LoVo (cell line): ENCODE data around the gene LYRM4.

Experiments used
- DNase-seq: peaks from one replicate; pipeline ENCODE4 v3.0.0-alpha.2; 2016; ENCODE audit warnings: low spot score

Gene LYRM4

DNA sequence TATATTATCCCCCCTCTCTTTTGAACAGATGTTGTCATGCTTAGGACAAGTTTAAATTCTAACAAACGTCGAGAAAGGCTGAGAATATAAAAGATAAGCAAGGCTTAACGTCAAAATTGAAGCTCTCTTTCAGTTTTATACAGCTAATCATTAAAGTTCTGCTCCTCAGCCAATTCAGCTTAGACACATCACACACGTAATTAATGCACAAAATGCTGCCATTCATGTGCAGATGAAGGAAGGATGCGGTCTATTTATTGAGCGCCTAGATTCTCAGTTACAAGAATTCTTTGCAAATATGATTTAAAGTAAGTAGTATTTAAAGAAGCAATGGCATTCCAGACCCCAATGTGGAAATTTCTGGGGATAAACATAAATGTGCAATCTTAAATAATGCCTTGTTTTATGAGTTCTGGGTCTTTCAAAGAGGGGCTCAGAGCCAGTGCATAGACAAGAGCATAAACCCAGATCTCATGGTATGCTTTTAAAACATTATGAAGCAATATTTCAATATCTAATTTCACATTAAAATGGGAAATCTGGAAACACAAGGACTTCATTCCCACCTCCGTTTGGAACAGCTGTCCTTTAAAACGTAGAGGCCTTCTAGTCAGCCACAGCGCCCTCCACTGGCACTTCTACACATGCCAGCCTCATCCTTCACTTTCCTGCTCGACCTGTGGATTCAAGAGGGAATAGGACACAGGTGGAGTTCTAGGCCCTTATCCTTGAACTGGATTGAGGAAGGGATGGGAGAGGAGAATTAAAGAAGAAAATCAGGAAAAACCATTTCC lies 85.8 kb downstream of the LYRM4 start:
- DNase-seq = no peak

DNA sequence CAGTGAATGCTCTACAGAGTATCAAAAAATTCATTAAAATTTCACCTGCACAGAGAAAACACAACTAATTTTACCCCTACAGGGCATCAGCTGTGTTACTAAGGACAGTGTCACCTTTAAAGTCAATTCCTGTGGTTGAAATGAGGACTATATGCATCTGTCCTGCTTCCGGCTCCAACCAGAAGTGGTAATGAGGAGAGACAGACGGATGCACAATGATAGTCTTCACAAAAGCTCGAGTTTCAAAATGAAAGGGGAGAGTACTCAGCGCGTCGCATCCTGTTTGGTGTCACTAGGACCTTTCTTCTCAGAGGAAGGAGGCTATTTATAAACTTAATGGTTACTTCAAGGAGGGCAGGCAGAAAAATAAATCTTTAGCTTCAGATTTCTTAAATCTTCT lies 86.5 kb downstream of the LYRM4 start:
- DNase-seq = no peak

DNA sequence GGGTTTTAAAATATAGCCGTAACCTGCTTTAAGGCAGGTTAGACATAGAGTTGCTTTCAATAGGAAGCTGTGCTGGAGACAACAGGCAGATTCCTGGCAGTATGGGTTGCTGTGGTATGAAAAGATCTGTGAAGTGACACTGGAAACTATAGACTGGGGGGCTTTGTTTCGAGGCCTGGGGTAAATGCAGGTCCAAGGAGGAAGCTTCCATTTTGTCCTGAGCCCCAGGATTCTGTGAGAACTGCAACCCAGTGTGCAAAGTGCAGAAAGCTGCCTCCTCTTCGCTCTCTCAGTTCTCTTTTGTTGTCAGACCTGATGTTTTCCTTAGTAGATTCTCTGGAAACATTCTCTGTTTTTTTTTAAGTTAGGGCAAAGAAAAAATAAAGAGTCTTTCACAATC lies 86.9 kb downstream of the LYRM4 start:
- DNase-seq = no peak

DNA sequence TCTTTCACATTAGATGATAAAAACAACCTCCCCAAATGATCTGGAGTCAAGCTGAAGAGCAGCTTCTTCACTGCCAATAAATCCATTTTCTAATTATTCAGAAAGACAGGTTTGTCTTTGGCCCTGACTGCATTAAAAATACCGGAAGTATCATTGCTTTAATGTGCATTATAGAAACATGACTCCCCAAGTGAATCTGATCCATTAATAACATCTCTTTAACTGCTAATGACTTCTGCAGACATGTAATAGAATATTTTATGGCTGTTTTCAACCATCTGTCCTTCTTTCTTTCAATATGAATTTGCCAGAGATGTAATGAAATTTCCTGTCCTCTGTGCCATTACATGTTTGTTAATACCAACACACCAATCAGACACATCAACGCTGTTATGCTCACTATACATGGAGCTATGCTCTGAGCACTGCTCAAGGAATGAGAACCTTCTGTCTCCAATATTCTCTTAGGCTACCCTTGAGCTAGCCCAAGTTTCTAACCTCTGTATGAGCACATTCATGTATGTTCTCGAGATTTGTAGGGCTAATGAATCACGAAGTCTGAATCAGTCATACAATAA lies 87.8 kb downstream of the LYRM4 start:
- DNase-seq = no peak

DNA sequence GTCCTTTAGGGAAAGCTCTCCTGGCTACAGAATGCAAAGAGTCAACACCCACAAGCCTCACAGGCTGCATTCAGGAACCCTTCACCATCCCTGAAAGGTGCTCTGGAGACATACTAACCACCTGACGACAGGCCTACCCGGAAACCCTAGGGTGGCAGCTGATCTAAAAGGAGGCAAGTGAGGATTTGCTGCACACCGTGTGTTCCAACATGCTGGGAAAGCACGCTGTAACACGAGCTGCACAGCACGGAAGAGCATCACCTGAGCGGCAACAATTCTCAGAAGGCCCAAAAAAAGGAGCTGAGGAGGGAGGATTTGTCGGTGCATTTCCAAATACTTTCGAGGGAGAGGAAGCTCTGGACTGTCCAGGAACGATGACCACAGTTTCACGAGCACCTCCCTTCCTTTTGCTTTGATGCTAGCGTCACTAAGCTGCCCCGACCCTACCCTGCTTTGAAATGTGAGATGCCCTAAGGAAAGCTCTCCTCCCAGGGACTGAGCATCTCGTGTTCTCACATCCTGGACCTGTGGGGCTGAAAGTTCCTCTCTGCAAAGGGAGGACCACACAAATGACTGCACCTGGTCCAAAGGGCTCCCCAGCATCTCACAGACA lies 88.6 kb downstream of the LYRM4 start:
- DNase-seq = no peak

DNA sequence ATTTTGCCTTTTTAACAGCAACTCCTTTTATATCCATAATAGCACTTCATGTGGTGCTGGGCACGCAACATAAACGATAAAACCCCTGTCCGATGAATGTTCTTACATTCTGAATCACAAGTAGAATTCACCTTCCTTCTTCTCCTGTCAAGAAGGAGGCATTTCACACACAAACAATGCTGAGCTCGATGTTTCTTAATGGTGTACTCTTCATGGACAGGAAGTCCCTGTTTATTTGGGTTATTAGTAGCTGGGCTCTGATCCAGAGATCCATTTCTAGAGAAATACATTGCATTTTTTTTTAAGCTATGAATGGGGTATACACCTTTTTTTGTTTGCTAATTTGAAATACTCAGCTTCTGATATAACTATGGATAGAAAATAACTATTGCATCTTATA lies 93.2 kb downstream of the LYRM4 start:
- DNase-seq = no peak

DNA sequence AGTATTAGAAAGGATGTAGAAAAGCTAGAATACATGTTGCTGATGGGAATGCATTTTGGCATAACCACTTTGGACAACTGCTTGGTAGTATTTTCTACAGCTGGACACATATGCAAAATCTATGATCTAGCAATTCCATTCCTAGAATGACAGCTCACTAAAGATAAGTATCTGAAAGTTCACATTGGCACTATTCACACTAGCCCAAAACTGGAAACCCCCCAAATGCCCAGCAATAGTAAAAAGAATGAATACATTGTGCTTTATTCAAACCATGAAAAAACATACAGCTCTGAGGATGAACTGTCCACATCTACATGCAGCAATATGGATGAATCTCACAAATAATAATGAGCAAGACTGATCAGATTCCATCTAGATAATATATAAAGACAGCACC lies 96.7 kb downstream of the LYRM4 start:
- no peak for DNase-seq

DNA sequence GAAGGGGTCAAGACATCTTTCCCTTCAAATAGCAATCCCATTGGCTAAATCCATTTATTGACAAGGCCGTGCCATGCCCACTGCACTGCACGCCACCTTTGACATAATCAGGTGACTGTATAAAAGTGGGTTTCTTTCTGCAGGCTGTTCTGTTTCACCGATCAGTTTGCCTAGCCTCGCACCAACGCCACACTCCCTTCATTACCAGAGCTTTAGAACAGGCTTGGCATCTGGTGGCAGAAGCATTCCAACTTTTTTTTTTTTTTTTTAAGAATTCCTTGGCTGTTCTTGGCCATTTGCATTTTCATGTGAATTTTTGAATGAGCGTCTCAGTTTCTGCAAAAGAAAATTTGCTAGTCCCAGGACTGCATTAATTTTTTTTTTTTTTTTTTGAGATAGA lies 97.5 kb downstream of the LYRM4 start:
- DNase-seq = no peak

DNA sequence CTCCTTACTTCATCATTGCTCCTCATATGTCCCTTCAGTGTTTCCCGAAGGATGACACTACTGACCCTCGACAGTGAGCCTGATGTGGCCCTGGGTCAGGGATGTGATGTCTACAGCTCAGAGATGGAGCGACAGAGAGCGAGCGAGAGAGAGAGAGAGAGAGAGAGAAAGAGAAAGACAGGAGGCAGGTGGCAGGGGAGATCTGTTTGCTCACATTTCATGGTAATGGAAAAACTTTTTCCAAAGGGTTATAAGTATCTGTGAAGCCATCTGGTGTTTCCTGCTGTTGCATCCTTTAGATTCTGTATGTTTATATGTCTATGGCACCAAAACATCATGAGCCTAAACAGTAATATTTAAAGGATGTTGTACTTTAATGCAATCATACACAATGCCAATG lies 98.4 kb downstream of the LYRM4 start:
- no peak for DNase-seq

DNA sequence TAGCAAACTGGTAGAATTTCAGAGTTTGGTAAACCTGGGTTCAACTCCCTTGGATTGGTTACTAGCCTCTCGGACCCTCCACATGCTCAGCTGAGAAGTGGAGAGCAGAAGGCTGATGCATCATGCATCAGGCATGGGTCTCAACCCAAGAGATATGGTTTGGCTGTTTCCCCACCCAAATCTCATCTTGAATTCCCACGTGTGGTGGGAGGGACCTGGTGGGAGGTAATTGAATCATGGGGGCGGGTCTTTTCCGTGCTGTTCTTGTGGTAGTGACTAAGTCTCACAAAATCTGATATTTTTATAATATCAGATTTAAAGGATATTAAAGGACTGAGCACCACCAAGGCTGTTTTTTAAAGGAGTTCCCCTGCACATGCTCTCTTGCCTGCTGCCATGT lies 100.5 kb downstream of the LYRM4 start:
- no peak for DNase-seq

DNA sequence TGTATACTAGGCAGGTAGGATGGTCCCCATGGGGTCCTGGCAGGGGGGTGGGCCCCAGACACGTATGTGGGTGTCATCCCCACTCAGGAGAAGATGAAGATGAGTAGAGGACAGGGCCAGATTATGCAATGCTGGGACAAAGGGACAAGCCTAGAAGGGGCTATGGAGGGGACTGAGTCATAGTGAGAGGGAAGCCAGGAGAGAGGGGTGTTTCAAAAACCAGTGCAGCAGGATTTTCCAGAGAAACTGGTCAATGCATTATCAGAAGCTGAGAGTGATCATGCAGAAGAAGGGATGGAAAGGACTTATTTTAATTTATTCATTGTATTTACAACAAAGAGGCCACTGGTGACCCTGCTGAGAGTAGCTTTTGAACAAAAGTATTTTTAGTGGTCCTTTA lies 101.6 kb downstream of the LYRM4 start:
- DNase-seq = no peak

DNA sequence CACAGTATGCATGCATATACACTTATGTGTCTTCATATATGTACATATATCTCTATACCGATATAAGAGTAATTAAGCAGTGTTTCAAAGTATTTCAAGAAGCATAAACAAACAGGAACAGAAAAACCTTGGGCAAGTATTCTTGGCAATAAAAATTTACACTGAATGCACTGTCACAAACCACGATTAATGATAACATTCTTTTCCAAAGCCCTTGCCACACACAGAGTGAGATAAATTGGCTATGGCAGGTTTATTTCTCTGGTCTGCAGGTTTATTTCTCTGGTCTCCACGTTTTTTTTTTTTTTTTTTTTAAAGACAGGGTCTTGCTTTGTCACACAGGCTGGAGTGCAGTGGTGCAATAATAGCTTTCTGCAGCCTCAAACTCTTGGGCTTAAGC lies 102.6 kb downstream of the LYRM4 start:
- DNase-seq = no peak

DNA sequence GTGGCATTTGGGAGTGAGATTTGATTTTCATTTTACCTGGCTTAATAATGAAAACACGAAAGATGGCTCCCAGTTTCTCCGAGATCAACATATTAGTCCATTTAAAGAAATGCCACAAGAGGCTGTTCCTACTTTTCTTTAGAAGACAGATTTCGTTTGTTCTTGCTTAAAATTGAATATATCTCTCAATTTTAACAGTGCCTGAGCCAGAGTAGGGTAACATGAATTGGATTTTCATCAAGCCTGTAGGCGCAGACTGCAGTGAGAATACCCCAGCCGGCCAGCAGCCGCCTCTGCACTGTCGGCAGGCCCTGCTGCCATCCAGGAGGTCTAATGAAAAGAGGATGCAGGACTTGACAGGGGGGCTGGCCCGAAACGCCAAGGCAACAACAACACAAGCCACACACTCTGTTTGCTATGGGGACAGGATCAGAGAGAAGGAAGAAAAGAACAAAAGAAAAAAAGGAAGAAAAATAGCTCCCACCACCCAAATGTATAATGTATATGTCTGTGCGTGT lies 103.1 kb downstream of the LYRM4 start:
- DNase-seq = no peak

DNA sequence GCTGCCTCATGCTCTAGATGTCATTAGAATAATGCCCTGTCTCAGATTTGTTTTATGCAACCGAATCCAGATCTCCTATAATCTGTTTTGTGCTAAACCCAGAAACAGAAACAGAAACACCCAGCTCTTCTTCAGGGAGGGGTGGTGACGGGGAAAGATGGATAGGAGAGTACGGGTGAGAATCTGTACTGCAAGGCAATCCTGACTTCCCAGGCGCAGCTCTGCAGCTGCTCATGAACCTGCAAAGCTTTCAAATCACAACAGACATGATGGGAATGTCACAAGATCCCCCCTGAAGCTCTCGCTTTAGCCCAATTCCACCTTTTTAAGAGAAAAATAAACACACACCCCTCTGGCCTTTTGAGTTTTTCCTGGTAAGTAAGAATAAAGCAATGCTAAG lies 104.1 kb downstream of the LYRM4 start:
- DNase-seq = no peak

DNA sequence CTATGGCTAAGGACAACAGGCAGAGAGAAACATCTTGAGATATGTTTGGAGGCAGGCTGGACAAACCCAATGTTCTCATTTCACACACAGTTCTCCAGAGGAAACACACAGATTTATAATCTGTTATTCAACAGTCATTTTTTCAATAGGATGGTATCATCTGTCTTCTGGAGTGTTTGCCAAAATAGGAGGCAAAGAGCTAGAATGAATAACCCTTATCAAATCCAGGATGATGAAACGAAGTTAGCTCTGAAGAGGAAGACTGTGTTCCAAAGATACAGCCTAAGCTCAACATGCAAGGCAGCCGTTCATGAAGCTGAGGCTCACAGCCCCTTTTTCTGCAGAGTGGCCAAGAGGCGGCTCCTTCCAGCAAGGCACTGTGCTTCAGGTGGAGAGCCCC lies 104.8 kb downstream of the LYRM4 start:
- DNase-seq = no peak

DNA sequence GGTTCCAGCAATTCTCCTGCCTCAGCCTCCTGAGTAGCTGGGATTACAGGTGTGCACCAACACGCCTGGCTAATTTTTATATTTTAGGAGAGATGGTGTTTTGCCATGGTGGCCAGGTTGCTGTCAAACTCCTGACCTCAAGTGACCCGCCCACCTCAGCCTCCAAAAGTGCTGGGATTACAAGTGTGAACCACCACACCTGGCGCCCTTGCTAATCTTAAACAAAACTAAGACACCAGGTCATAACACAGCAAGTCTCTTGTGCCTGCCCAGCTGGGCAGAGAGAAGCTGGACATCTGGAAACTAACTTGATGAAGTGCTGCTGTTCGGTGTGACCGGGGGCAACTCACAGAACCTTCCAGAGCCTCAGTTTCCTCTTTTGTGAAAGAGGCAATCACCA lies 107.6 kb downstream of the LYRM4 start:
- DNase-seq = no peak

DNA sequence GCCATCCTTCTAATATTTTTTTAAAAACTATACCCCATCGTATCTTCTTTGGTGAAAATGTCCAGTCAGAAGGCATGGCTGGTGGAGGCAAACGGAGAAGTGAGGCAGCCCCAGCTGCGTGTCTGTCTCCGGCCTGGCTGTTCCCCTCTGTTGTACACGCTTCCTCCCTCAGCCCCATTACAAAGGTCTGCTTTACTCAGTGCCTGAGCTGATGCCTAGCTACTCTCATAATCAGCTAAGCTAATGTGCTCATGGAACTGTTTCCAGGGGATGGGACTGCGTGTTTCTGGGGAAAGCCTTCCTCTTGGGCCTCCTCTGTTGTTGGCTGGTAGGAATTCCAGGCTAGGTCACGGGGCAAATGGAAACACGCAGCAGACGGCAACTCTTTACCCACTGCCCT lies 108.3 kb downstream of the LYRM4 start:
- DNase-seq = no peak

DNA sequence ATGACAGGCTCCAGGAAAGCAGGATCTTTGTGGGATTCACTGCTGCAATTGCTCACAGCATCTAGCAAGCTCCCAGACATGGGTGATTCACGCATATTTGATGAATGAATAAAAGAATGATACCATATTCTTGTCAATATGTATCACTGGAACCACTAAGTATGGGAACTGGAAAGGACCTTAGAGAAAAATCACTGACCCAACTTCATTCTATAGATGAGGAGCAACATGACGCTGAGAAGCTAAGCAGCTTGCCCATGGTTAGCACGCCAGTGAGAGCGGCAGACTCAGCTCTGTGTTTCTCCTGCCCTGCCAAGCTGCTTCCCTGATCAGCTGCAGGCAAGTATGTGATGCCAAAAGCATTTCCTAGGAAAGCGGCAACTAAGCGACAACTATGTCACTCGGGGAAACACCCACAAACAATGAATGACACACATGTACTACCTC lies 108.8 kb downstream of the LYRM4 start:
- no peak for DNase-seq

DNA sequence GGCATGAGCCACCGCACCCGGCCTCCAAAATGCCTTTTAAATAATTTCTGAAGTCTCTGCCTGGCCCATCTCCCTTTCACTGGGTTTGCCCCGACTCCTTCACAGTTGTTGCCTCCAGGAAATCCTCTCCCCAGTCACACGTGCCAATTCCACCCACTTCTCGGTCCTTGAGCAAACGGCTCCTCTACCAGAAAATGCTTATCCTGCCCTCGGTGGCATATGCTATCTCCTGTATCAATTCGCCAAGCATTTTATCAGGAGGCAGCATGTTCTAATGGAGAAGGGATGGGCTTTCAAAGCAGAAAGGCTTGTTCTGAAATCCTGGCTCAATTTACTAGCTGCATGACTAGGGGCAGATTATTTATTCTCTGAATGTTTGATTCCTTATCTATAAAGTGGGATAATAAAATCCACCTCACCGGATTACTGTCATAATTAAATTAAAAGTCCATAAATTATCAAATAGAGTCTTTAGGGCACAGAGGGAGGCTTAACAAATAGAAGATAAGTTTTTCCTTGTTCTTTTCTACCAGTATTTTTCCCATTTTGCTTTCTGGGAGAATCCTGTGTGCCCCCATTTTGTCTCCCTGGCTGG lies 109.3 kb downstream of the LYRM4 start:
- no peak for DNase-seq

DNA sequence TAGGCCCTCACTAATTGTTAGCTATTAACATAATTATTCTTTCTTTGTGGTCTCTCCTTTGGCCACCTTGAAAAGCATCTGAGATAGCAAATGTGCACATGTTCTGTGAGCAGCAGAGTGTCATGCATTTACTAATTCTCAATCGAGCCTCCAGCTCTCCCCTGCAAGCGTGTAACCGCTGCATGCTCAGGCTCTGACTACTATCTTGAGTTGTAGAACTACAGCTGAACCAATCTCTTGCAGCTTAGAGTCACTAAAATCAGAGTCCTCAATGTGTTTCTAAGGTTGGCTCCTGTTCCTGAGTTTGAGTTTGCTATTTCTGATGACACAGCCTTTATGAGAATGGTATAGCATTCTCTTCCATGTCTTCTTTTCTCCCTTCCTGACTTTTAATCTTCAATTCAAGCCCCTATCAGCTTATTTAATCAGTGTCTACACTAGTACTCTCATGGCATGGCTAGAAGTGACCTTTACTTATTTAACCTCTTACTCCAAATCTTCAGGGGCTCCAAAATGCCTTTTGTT lies 110.1 kb downstream of the LYRM4 start:
- no peak for DNase-seq

DNA sequence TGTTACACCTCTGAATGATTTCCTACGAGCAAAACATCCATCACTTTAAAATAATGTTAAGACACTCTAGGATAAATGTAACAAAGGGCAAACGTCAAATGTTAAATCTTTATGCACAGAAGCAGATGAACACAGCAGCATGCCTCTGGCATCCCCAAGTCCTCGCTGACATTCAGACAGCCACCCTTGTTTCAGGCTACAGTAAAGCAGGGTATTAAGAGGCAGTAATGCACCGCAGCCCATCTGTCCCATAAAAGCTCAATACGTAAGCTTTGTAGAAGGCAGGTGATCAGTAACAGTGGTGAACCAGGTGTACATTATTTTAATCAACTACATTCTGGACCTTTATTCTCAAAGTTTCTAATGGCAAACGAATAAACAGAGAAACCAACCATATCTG lies 110.9 kb downstream of the LYRM4 start:
- no peak for DNase-seq

DNA sequence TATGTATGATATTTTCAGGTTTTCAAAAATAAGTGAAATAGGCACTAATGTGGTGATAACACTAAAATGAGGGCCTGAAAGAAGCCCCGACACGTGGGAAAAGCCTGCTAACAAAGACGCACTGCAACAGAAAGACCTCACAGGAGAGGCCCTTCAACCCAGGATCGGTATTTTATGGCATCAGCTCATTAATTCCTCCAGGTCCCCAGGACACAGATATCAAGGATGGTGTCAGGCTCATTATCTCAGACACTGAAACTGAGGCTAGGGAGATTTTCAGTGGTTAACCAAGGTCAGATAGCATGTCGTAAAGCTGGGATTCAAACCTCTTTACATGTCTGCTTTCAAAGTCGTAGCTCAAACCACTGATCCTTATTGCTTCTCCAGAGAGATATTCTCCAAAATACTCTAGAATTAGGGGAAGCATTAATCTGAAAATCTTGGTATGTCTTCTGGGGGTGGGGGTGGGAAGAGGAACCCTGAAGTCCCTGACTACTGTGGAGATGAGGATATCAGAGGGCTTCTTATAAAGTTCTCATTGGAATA lies 111.5 kb downstream of the LYRM4 start:
- DNase-seq = no peak
